A549 (cell line): ENCODE data around the gene CPZ. TPM values are rescaled to one million over a fixed set of nuclear protein-coding genes. Genes with fewer than 3 reads are reported as not detected.

Source experiments
- ATAC-seq, 2 experiments: fragments of 200-7000 bp in 1 of 2; fragments of >200 bp in 1 of 2; cut with Nextera tagmentation in 1 of 2; cut with Tn5 transposase in 1 of 2; 3 replicates each; pipeline versions ENCODE4 v1.8.0 to v1.9.1; 2018 to 2020; ENCODE audit warnings: mild to moderate bottlenecking in 1 of 2, moderate library complexity in 1 of 2
- CTCF ChIA-PET: fragments of 300-600 bp; sonication (Branson Sonifier 250); formaldehyde crosslinking; extraction: SDS; loops from one replicate; lab custom pipeline; 2021; ENCODE audit warnings: antibody characterized with exemption, inconsistent platforms; lab: Yijun Ruan, JAX
- POLR2A ChIA-PET: fragments of 350-600 bp; formaldehyde crosslinking; extraction: SDS; loops from one replicate; lab custom pipeline; 2021; ENCODE audit warnings: antibody characterized with exemption, inconsistent platforms; lab: Yijun Ruan, JAX
- DNase-seq, 2 experiments: peaks; one replicate each; pipeline versions ENCODE4 v3.0.0 to v3.0.0-alpha.2; 2011 to 2016; ENCODE audit warnings: low read depth in 1 of 2, low spot score in 1 of 2
- FAIRE-seq: peaks from 2 replicates; lab custom pipeline; 2011; peaks lifted over from hg19 to GRCh38; lab: Jason Lieb, UNC
- H3K27ac ChIP-seq, 2 experiments: fragments of >200 bp; sonication (Bioruptor Twin); formaldehyde crosslinking; 3 replicates each; pipeline ENCODE4 v1.5.1; 2016 to 2017
- H3K4me1 ChIP-seq: fragments of >200 bp; sonication (Bioruptor Twin); formaldehyde crosslinking; 3 replicates; pipeline ENCODE4 v1.6.1; 2016
- H3K4me2 ChIP-seq: fragments of >200 bp; sonication (Bioruptor Twin); formaldehyde crosslinking; 3 replicates; pipeline ENCODE4 v1.6.1; 2016
- H3K4me3 ChIP-seq: fragments of >200 bp; sonication (Bioruptor Twin); formaldehyde crosslinking; 3 replicates; pipeline ENCODE4 v1.5.1; 2016
- H3K9me3 ChIP-seq: fragments of >200 bp; sonication (Bioruptor Twin); formaldehyde crosslinking; 3 replicates; pipeline ENCODE4 v1.6.1; 2016
- CBX2 ChIP-seq: fragments of 200-600 bp; sonication (generic); IDR thresholded peaks from 2 replicates; pipeline ENCODE4 v1.6.1; 2016; ENCODE audit warnings: low read depth, mild to moderate bottlenecking, borderline replicate concordance
- CBX8 ChIP-seq: fragments of 200-600 bp; sonication (generic); IDR thresholded peaks from 2 replicates; pipeline ENCODE4 v1.6.1; 2016
- CHD2 ChIP-seq: fragments of 150-350 bp; IDR thresholded peaks from 2 replicates; pipeline ENCODE4 v1.6.1; 2014; ENCODE audit warnings: low read length; ENCODE audit not compliant: partially characterized antibody
- CHD4 ChIP-seq: fragments of 200-600 bp; sonication (generic); IDR thresholded peaks from 2 replicates; pipeline ENCODE4 v1.6.1; 2016; ENCODE audit warnings: antibody characterized with exemption, mild to moderate bottlenecking, borderline replicate concordance
- EHF ChIP-seq: fragments of 250-450 bp; sonication (Bioruptor Pico); IDR thresholded peaks from 2 replicates; pipeline ENCODE4 v1.5.0; 2020; ENCODE audit warnings: mild to moderate bottlenecking
- EP300 ChIP-seq, 2 experiments: fragments of >200 bp; sonication (Bioruptor Twin); formaldehyde crosslinking; IDR thresholded peaks; 2 replicates in 1 of 2; 3 replicates in 1 of 2; pipeline ENCODE4 v1.6.1; 2016 to 2017
- FOSB ChIP-seq: fragments of 250-450 bp; sonication (Bioruptor Pico); IDR thresholded peaks from 2 replicates; pipeline ENCODE4 v1.5.0; 2020; ENCODE audit warnings: mild to moderate bottlenecking, moderate library complexity
- FOXS1 ChIP-seq: fragments of 250-450 bp; sonication (Bioruptor Pico); IDR thresholded peaks from 2 replicates; pipeline ENCODE4 v1.5.0; 2020; ENCODE audit warnings: mild to moderate bottlenecking, moderate library complexity
- GATA3 ChIP-seq: IDR thresholded peaks from 2 replicates; pipeline ENCODE4 v1.6.1; 2012; ENCODE audit warnings: borderline replicate concordance
- HDAC2 ChIP-seq: fragments of 200-600 bp; sonication (generic); IDR thresholded peaks from 2 replicates; pipeline ENCODE4 v1.6.1; 2016
- HOXA7 ChIP-seq: fragments of 250-450 bp; sonication (Bioruptor Pico); IDR thresholded peaks from 2 replicates; pipeline ENCODE4 v1.5.0; 2020; ENCODE audit warnings: mild to moderate bottlenecking, moderate library complexity
- HOXB13 ChIP-seq: fragments of 250-450 bp; sonication (Bioruptor Pico); IDR thresholded peaks from 2 replicates; pipeline ENCODE4 v1.5.0; 2020; ENCODE audit warnings: low read depth, mild to moderate bottlenecking, moderate library complexity
- HOXB5 ChIP-seq: fragments of 250-450 bp; sonication (Bioruptor Pico); IDR thresholded peaks from 2 replicates; pipeline ENCODE4 v1.5.0; 2020; ENCODE audit warnings: mild to moderate bottlenecking, moderate library complexity
- JUNB ChIP-seq: fragments of >200 bp; sonication (Bioruptor Twin); formaldehyde crosslinking; IDR thresholded peaks from 2 replicates; pipeline ENCODE4 v1.6.1; 2016
- MAZ ChIP-seq: fragments of 150-350 bp; IDR thresholded peaks from 2 replicates; pipeline ENCODE4 v1.6.1; 2014; ENCODE audit warnings: antibody characterized with exemption, low read depth, low read length, borderline replicate concordance
- MYC ChIP-seq: IDR thresholded peaks from 2 replicates; pipeline ENCODE4 v1.6.1; 2012; ENCODE audit warnings: mild to moderate bottlenecking, inconsistent platforms, low read length, improper control_type of control experiment, borderline replicate concordance
- NPAS2 ChIP-seq: fragments of 250-450 bp; sonication (Bioruptor Pico); IDR thresholded peaks from 2 replicates; pipeline ENCODE4 v1.8.0; 2022; ENCODE audit warnings: mild to moderate bottlenecking, moderate library complexity, borderline replicate concordance
- NR3C1 ChIP-seq: fragments of >200 bp; sonication (Bioruptor Twin); formaldehyde crosslinking; IDR thresholded peaks from 3 replicates; pipeline ENCODE4 v1.6.1; 2017
- POLR2A ChIP-seq: IDR thresholded peaks from 2 replicates; pipeline ENCODE4 v1.6.1; 2012; ENCODE audit warnings: mild to moderate bottlenecking, low read length
- POLR2AphosphoS2 ChIP-seq: conservative IDR thresholded peaks from 2 replicates; pipeline ENCODE4 v1.6.1; 2012; ENCODE audit warnings: low read length, improper control_type of control experiment, inconsistent platforms
- RCOR1 ChIP-seq: fragments of 150-350 bp; IDR thresholded peaks from 2 replicates; pipeline ENCODE4 v1.6.1; 2014; ENCODE audit warnings: antibody characterized with exemption, low read length, low read depth
- RFX5 ChIP-seq: fragments of 450-650 bp; IDR thresholded peaks from 2 replicates; pipeline ENCODE4 v1.7.1; 2014; ENCODE audit warnings: antibody characterized with exemption, mild to moderate bottlenecking, moderate library complexity
- SREBF2 ChIP-seq: fragments of 450-650 bp; IDR thresholded peaks from 2 replicates; pipeline ENCODE4 v1.6.1; 2014; ENCODE audit warnings: mild to moderate bottlenecking, moderate library complexity
- TP53 ChIP-seq: fragments of 250-450 bp; sonication (Bioruptor Pico); IDR thresholded peaks from 2 replicates; pipeline ENCODE4 v1.5.0; 2021; ENCODE audit warnings: mild to moderate bottlenecking, moderate library complexity
- ZC3H11A ChIP-seq: fragments of 450-650 bp; IDR thresholded peaks from 2 replicates; pipeline ENCODE4 v1.6.1; 2014; ENCODE audit warnings: antibody characterized with exemption, mild to moderate bottlenecking
- ZFP36 ChIP-seq: fragments of 450-650 bp; IDR thresholded peaks from 2 replicates; pipeline ENCODE4 v1.6.1; 2014; ENCODE audit warnings: borderline replicate concordance; ENCODE audit not compliant: partially characterized antibody
- WGBS: methylation state at CpG from one replicate; pipeline ENCODE4 v1.1.6; 2017; ENCODE audit errors: missing lambda C conversion rate; 5-methylcytosine and 5-hydroxymethylcytosine counted together
- polyA plus RNA-seq, 4 experiments: library from polyadenylated mRNA; depleted of rRNA in 3 of 4; stranded (reverse); fragments of >200 nt; fragmentation: RNase III in 1 of 4; extraction: RNeasy Plus Mini Kit Qiagen cat#74134 plus additional on column Dnase treatment in 1 of 4; gene quantifications; 2 replicates in 3 of 4; 3 replicates in 1 of 4; pipeline ENCODE4 v1.2.3, GENCODE V29; 2011 to 2017
- TF ChIP-seq, protein P1 (sequence below): IDR thresholded peaks from 2 replicates; pipeline ENCODE4 v1.6.1; 2012
- TF ChIP-seq, protein P2 (sequence below): fragments of >200 bp; sonication (Bioruptor Twin); formaldehyde crosslinking; IDR thresholded peaks from 2 replicates; pipeline ENCODE4 v1.6.1; 2016
- TF ChIP-seq, protein P3 (sequence below): fragments of 250-450 bp; sonication (Bioruptor Pico); IDR thresholded peaks from 2 replicates; pipeline ENCODE4 v1.5.0; 2021; ENCODE audit warnings: mild to moderate bottlenecking, moderate library complexity, borderline replicate concordance
- TF ChIP-seq, protein P4 (sequence below): fragments of 150-350 bp; IDR thresholded peaks from 2 replicates; pipeline ENCODE4 v1.6.1; 2014; ENCODE audit warnings: low read depth, mild to moderate bottlenecking, low read length
- TF ChIP-seq, protein P5 (sequence below): IDR thresholded peaks from 2 replicates; pipeline ENCODE4 v1.6.1; 2012

CPZ gene
- polyA plus RNA-seq, 2 of the 4 experiments (the other 2 are of a cell fraction) = 0.09 to 0.21 TPM

DNA sequence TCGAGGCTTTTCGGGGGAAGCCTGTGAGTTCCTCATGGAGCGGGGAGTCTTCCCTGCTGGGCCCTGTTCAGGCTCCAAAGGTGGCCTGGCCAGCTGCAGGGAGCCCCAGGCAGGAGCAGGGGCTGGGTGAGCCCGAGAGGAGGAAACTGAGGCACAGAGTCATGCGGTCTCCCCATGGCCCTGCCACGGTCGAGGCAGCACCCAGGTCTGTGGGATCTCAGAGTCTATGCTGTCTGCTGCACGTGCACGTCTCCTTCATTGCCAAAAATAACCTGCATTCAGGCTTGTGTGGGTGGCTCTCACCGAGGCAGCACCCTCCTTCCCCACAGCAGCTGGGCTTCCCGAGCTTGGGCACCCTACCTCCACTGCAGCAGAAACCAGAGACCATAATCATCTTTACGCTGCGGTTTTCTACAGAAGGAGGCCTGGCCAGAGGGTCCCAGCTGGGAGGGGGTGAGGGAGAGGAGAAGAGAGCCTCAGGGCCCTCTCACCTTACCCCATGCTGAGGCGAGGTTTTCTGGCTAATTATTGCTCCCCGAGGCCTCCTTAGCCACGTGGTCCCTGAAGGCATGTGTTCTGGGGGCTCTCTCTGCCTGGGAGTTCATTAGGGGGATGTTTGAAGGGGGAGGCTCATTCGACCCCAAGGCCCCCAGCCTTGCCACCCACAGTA, 64.3 kb downstream of the CPZ start:
- Histone ChIP-seq H3K4me2 (no peak overlapping the region), H3K4me1 (no peaks in the 10 kb centered on the region), H3K9me3 (no peaks in the 10 kb centered on the region), H3K27ac (no peak overlapping the region), H3K4me3 (no peak overlapping the region)
- CTCF ChIA-PET = no interaction called here
- DNase-seq (no peak), FAIRE-seq (no peak), ATAC-seq (no peak)
- no peak for TF ChIP-seq CHD4
- TF ChIP-seq CBX2 = no peak
- no peak for TF ChIP-seq GATA3
- no peak for TF ChIP-seq EP300 (IDR thresholded peaks at IDR 0.05)
- no peak for TF ChIP-seq CHD2
- no peak for TF ChIP-seq FOXS1 (CRISPR knock-in tag)
- TF ChIP-seq, protein P1, sequence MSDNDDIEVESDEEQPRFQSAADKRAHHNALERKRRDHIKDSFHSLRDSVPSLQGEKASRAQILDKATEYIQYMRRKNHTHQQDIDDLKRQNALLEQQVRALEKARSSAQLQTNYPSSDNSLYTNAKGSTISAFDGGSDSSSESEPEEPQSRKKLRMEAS = no peak
- TF ChIP-seq ZFP36 = no peak
- no peak for TF ChIP-seq NR3C1
- TF ChIP-seq, protein P2, sequence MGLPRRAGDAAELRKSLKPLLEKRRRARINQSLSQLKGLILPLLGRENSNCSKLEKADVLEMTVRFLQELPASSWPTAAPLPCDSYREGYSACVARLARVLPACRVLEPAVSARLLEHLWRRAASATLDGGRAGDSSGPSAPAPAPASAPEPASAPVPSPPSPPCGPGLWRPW = no peak
- TF ChIP-seq JUNB = no peak
- no peak for TF ChIP-seq MYC
- TF ChIP-seq HOXA7 (CRISPR knock-in tag) = no peak
- TF ChIP-seq POLR2AphosphoS2 = no peak
- no peak for TF ChIP-seq HDAC2
- TF ChIP-seq FOSB (CRISPR knock-in tag) = no peak
- no peak for TF ChIP-seq HOXB13 (CRISPR knock-in tag)
- no peak for TF ChIP-seq RCOR1
- TF ChIP-seq, protein P3, sequence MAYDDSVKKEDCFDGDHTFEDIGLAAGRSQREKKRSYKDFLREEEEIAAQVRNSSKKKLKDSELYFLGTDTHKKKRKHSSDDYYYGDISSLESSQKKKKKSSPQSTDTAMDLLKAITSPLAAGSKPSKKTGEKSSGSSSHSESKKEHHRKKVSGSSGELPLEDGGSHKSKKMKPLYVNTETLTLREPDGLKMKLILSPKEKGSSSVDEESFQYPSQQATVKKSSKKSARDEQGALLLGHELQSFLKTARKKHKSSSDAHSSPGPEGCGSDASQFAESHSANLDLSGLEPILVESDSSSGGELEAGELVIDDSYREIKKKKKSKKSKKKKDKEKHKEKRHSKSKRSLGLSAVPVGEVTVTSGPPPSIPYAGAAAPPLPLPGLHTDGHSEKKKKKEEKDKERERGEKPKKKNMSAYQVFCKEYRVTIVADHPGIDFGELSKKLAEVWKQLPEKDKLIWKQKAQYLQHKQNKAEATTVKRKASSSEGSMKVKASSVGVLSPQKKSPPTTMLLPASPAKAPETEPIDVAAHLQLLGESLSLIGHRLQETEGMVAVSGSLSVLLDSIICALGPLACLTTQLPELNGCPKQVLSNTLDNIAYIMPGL = no peak
- POLR2A ChIA-PET = no interaction called here
- 21% methylated on average over 8 of the region's 17 CpGs for WGBS

DNA sequence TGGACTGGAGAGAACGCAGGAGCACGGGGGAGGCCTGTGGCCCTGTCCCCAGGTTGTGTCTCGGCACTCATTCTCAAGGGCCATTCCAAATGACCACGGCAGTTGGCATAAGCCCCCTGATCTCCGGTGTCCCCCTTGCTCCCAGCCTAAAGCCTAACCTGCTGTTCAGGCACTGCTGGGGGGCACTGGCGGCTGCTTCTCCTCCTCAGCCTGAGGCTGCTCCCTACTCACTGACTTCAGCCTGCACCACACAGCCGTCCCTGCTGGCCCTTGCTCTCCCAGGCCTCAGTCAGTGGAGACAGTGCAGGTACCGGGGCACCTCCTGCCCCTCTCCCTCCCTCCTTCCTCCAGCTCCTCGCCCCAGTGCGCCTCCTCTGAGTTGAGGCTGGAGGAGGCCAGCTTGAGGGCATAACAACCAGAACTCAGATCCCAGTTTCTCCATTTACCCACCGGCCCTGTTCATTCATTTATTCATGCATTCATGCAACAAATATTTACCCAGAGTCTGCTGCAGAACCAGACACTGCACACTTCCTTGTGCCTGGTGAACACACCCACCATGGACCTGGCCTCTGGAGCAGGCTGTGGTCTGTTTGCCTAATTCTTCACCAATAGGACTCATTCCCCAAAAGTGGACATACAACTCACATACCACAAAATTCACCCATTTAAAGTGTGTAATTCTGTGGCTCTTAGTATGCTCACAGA, 65.0 kb downstream of the CPZ start:
- FAIRE-seq (no peak), ATAC-seq (no peak), DNase-seq (no peak)
- CTCF ChIA-PET = no interaction called here
- H3K4me1 ChIP-seq = no peaks in the 10 kb centered on the region
- no peak for TF ChIP-seq JUNB
- no peak for TF ChIP-seq NPAS2 (CRISPR knock-in tag)
- TF ChIP-seq POLR2A = no peak
- no peak for TF ChIP-seq MAZ
- TF ChIP-seq EHF = no peak
- no peak for TF ChIP-seq SREBF2
- TF ChIP-seq, protein P4, sequence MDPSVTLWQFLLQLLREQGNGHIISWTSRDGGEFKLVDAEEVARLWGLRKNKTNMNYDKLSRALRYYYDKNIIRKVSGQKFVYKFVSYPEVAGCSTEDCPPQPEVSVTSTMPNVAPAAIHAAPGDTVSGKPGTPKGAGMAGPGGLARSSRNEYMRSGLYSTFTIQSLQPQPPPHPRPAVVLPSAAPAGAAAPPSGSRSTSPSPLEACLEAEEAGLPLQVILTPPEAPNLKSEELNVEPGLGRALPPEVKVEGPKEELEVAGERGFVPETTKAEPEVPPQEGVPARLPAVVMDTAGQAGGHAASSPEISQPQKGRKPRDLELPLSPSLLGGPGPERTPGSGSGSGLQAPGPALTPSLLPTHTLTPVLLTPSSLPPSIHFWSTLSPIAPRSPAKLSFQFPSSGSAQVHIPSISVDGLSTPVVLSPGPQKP = no peak
- TF ChIP-seq, protein P2 = no peak
- TF ChIP-seq, protein P1 = no peak
- no peak for TF ChIP-seq CBX8
- no peak for TF ChIP-seq HDAC2
- TF ChIP-seq RFX5 = no peak
- TF ChIP-seq HOXA7 (CRISPR knock-in tag) = no peak
- no peak for TF ChIP-seq TP53 (CRISPR knock-in tag)
- TF ChIP-seq MYC = no peak
- no peak for TF ChIP-seq CBX2
- TF ChIP-seq, protein P5, sequence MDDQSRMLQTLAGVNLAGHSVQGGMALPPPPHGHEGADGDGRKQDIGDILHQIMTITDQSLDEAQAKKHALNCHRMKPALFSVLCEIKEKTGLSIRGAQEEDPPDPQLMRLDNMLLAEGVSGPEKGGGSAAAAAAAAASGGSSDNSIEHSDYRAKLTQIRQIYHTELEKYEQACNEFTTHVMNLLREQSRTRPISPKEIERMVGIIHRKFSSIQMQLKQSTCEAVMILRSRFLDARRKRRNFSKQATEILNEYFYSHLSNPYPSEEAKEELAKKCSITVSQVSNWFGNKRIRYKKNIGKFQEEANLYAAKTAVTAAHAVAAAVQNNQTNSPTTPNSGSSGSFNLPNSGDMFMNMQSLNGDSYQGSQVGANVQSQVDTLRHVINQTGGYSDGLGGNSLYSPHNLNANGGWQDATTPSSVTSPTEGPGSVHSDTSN = no peak
- no peak for TF ChIP-seq ZC3H11A
- TF ChIP-seq HOXB5 (CRISPR knock-in tag) = no peak
- TF ChIP-seq CHD4 = no peak
- no peaks in the 10 kb centered on the region for H3K9me3 ChIP-seq
- no peak overlapping the region for H3K4me2 ChIP-seq
- H3K27ac ChIP-seq = no peak overlapping the region
- POLR2A ChIA-PET = no interaction called here
- WGBS = 34% methylated on average over 11 of the region's 11 CpGs
- no peak overlapping the region for H3K4me3 ChIP-seq
